Astrocyte (in vitro differentiated cells and primary cell): ENCODE data around the gene TLE2. TPM values are rescaled to one million over a fixed set of nuclear protein-coding genes. Genes with fewer than 3 reads are reported as not detected.

Experiments
- DNase-seq: peaks from one replicate; pipeline ENCODE4 v3.0.0-alpha.2; 2010; ENCODE audit warnings: low read depth
- FAIRE-seq: peaks from 2 replicates; lab custom pipeline; 2011; peaks lifted over from hg19 to GRCh38; lab: Jason Lieb, UNC
- H2AFZ ChIP-seq: 2 replicates; pipeline ENCODE4 v1.6.0; 2012; ENCODE audit warnings: low read depth, low read length, inconsistent platforms
- H3K27ac ChIP-seq: 2 replicates; pipeline ENCODE4 v1.5.1; 2011; ENCODE audit warnings: low read depth, low read length, inconsistent platforms
- H3K27me3 ChIP-seq: 2 replicates; pipeline ENCODE4 v1.6.0; 2011; ENCODE audit warnings: low read length, inconsistent platforms; ENCODE audit not compliant: insufficient read depth
- H3K36me3 ChIP-seq: 2 replicates; pipeline ENCODE4 v1.5.1; 2011; ENCODE audit warnings: low read length, inconsistent platforms; ENCODE audit not compliant: insufficient read depth
- H3K4me1 ChIP-seq: 2 replicates; pipeline ENCODE4 v1.5.1; 2011; ENCODE audit warnings: low read length, inconsistent platforms; ENCODE audit not compliant: insufficient read depth
- H3K4me2 ChIP-seq: 2 replicates; pipeline ENCODE4 v1.6.0; 2012; ENCODE audit warnings: low read length, inconsistent platforms
- H3K4me3 ChIP-seq: 2 replicates; pipeline ENCODE4 v1.5.1; 2011; ENCODE audit warnings: low read depth, mild to moderate bottlenecking, low read length, inconsistent platforms; ENCODE audit not compliant: insufficient read depth
- H3K79me2 ChIP-seq: 2 replicates; pipeline ENCODE4 v1.6.0; 2012; ENCODE audit warnings: mild to moderate bottlenecking, low read length, inconsistent platforms; ENCODE audit not compliant: insufficient read depth
- H3K9ac ChIP-seq: 2 replicates; pipeline ENCODE4 v1.6.0; 2012; ENCODE audit warnings: mild to moderate bottlenecking, low read length, inconsistent platforms
- H3K9me3 ChIP-seq: 2 replicates; pipeline ENCODE4 v1.5.1; 2012; ENCODE audit warnings: low read depth, mild to moderate bottlenecking, low read length, inconsistent platforms; ENCODE audit not compliant: insufficient read depth
- H4K20me1 ChIP-seq: 2 replicates; pipeline ENCODE4 v1.6.0; 2012; ENCODE audit warnings: low read length, inconsistent platforms; ENCODE audit not compliant: insufficient read depth
- H3K27ac Mint-ChIP-seq: one replicate; pipeline ENCODE4 v1.8.0; 2021; ENCODE audit warnings: mild to moderate bottlenecking, mixed read lengths; ENCODE audit not compliant: unreplicated experiment
- H3K27me3 Mint-ChIP-seq: one replicate; pipeline ENCODE4 v1.8.0; 2021; ENCODE audit warnings: low read depth, mixed read lengths; ENCODE audit not compliant: unreplicated experiment
- H3K36me3 Mint-ChIP-seq: one replicate; pipeline ENCODE4 v1.8.0; 2021; ENCODE audit warnings: low read depth, mixed read lengths; ENCODE audit not compliant: unreplicated experiment
- H3K4me1 Mint-ChIP-seq: one replicate; pipeline ENCODE4 v1.8.0; 2021; ENCODE audit warnings: low read depth, mixed read lengths; ENCODE audit not compliant: unreplicated experiment
- H3K4me3 Mint-ChIP-seq: one replicate; pipeline ENCODE4 v1.8.0; 2021; ENCODE audit warnings: mild to moderate bottlenecking, moderate library complexity, mixed read lengths; ENCODE audit not compliant: unreplicated experiment
- H3K9me3 Mint-ChIP-seq: one replicate; pipeline ENCODE4 v1.8.0; 2021; ENCODE audit warnings: mild to moderate bottlenecking, mixed read lengths; ENCODE audit not compliant: unreplicated experiment
- CTCF ChIP-seq: IDR thresholded peaks from 2 replicates; pipeline ENCODE4 v1.5.1; 2011; ENCODE audit warnings: low read depth, mild to moderate bottlenecking, inconsistent platforms, low read length, moderate library complexity; ENCODE audit not compliant: insufficient read depth
- EZH2 ChIP-seq: IDR thresholded peaks from 2 replicates; pipeline ENCODE4 v1.6.1; 2012; ENCODE audit warnings: mild to moderate bottlenecking, low read length, inconsistent platforms; ENCODE audit not compliant: insufficient read depth
- total RNA-seq: library from RNA; stranded (reverse); gene quantifications from 2 replicates; pipeline ENCODE4 v1.2.1, GENCODE V29; 2021

Gene TLE2
- total RNA-seq, 1 donor from 2014 or later = 0.79 TPM

- peaks cover 23% of the 10 kb centered on the region for H3K79me2 ChIP-seq
- no peak overlapping the region for H3K27ac Mint-ChIP-seq
- H3K36me3 ChIP-seq = peaks cover 12% of the 10 kb centered on the region
- H3K27me3 Mint-ChIP-seq = no peaks in the 10 kb centered on the region
- no peak overlapping the region for H3K4me3 ChIP-seq
- peaks cover 8% of the 10 kb centered on the region for H3K4me1 Mint-ChIP-seq
- H3K27ac ChIP-seq = no peak overlapping the region
- peaks cover 13% of the 10 kb centered on the region for H3K36me3 Mint-ChIP-seq
- H3K9ac ChIP-seq = no peak overlapping the region
- peaks cover 24% of the 10 kb centered on the region for H3K4me1 ChIP-seq
- no peaks in the 10 kb centered on the region for H3K9me3 ChIP-seq
- TF ChIP-seq EZH2 (no peak), CTCF (no peak)
- no peak for FAIRE-seq
- no peaks in the 10 kb centered on the region for H3K27me3 ChIP-seq
- H3K4me2 ChIP-seq = peak overlapping the region; percentile 17
- peak; percentile 31 for DNase-seq
- peaks cover 61% of the 10 kb centered on the region for H4K20me1 ChIP-seq
- no peak overlapping the region for H2AFZ ChIP-seq
- no peaks in the 10 kb centered on the region for H3K9me3 Mint-ChIP-seq
- H3K4me3 Mint-ChIP-seq = no peak overlapping the region
Measured at GRCh38 chr19:3054972-3055740, 26.1 kb upstream of the TLE2 start.

GRCh38 chr19:3054265-3054971, 25.3 kb upstream of the TLE2 start:
- no peak overlapping the region for H3K4me3 ChIP-seq
- H3K4me1 ChIP-seq = peaks cover 24% of the 10 kb centered on the region
- no peaks in the 10 kb centered on the region for H3K27me3 ChIP-seq
- no peak overlapping the region for H3K4me3 Mint-ChIP-seq
- H3K79me2 ChIP-seq = peaks cover 16% of the 10 kb centered on the region
- H3K4me1 Mint-ChIP-seq = peaks cover 8% of the 10 kb centered on the region
- no peak overlapping the region for H3K27ac Mint-ChIP-seq
- peaks cover 5% of the 10 kb centered on the region for H3K36me3 ChIP-seq
- DNase-seq (no peak), FAIRE-seq (no peak)
- H4K20me1 ChIP-seq = peaks cover 54% of the 10 kb centered on the region
- no peaks in the 10 kb centered on the region for H3K9me3 Mint-ChIP-seq
- no peak overlapping the region for H2AFZ ChIP-seq
- H3K9ac ChIP-seq = no peak overlapping the region
- TF ChIP-seq CTCF (no peak), EZH2 (no peak)
- no peaks in the 10 kb centered on the region for H3K9me3 ChIP-seq
- H3K27ac ChIP-seq = no peak overlapping the region
- peaks cover 2% of the 10 kb centered on the region for H3K27me3 Mint-ChIP-seq
- H3K36me3 Mint-ChIP-seq = peaks cover 13% of the 10 kb centered on the region
- H3K4me2 ChIP-seq = no peak overlapping the region

GRCh38 chr19:3053780-3054179, 24.7 kb upstream of the TLE2 start:
- Mint-ChIP-seq H3K27me3 (peaks cover 6% of the 10 kb centered on the region), H3K9me3 (no peaks in the 10 kb centered on the region), H3K4me1 (peaks cover 8% of the 10 kb centered on the region), H3K36me3 (peaks cover 12% of the 10 kb centered on the region), H3K27ac (no peak overlapping the region), H3K4me3 (no peak overlapping the region)
- no peak overlapping the region for H3K27ac ChIP-seq
- peaks cover 24% of the 10 kb centered on the region for H3K4me1 ChIP-seq
- H3K4me3 ChIP-seq = no peak overlapping the region
- peaks cover 50% of the 10 kb centered on the region for H4K20me1 ChIP-seq
- no peaks in the 10 kb centered on the region for H3K27me3 ChIP-seq
- peaks cover 5% of the 10 kb centered on the region for H3K36me3 ChIP-seq
- no peaks in the 10 kb centered on the region for H3K9me3 ChIP-seq
- H2AFZ ChIP-seq = no peak overlapping the region
- DNase-seq = no peak
- peaks cover 13% of the 10 kb centered on the region for H3K79me2 ChIP-seq
- FAIRE-seq = no peak
- H3K9ac ChIP-seq = no peak overlapping the region
- TF ChIP-seq EZH2 (no peak), CTCF (no peak)
- no peak overlapping the region for H3K4me2 ChIP-seq
